Tibial nerve (tissue), 4 donors: ENCODE data around the gene CA10. TPM values are rescaled to one million over a fixed set of nuclear protein-coding genes. Genes with fewer than 3 reads are reported as not detected.

ENCODE experiments used
- DNase-seq, 2 donors: peaks; one replicate each; pipeline ENCODE4 v3.0.0-alpha.2; 2019; ENCODE audit warnings: low spot score in 2 of 2
- H3K27ac ChIP-seq, 4 donors: fragments of 200-600 bp; sonication (generic) in 3 of 4; one replicate each; pipeline ENCODE4 v1.5.1; 2017 to 2019; ENCODE audit warnings: mild to moderate bottlenecking in 1 of 4
- H3K27me3 ChIP-seq, 2 donors: fragments of 200-600 bp; sonication (generic) in 1 of 2; one replicate each; pipeline versions ENCODE4 v1.5.1 to v1.6.0; 2017 to 2019
- H3K36me3 ChIP-seq, 3 donors: fragments of 200-600 bp; sonication (generic); one replicate each; pipeline ENCODE4 v1.5.1; 2018 to 2019
- H3K4me1 ChIP-seq, 4 donors: fragments of 200-600 bp; sonication (generic) in 3 of 4; one replicate each; pipeline ENCODE4 v1.5.1; 2017 to 2019
- H3K4me3 ChIP-seq, 4 donors: fragments of 200-600 bp; sonication (generic) in 3 of 4; one replicate each; pipeline ENCODE4 v1.5.1; 2017 to 2019; ENCODE audit warnings: mild to moderate bottlenecking in 1 of 4, moderate library complexity in 1 of 4
- H3K9me3 ChIP-seq, 4 donors: fragments of 200-600 bp; sonication (generic) in 3 of 4; one replicate each; pipeline ENCODE4 v1.5.1; 2017 to 2019
- CTCF ChIP-seq, 5 experiments: fragments of 200-600 bp in 3 of 5; fragments of 450-650 bp in 2 of 5; sonication (generic) in 3 of 5; IDR thresholded peaks; one replicate each; pipeline ENCODE4 v1.5.1; 2016 to 2019; ENCODE audit warnings: antibody characterized with exemption in 5 of 5, mild to moderate bottlenecking in 3 of 5, moderate library complexity in 2 of 5
- EP300 ChIP-seq, 2 donors: sonication (generic); formaldehyde crosslinking; IDR thresholded peaks; one replicate each; pipeline ENCODE4 v1.6.1; 2017; ENCODE audit warnings: antibody characterized with exemption in 2 of 2, mild to moderate bottlenecking in 1 of 2
- POLR2A ChIP-seq, 2 donors: fragments of 450-650 bp; IDR thresholded peaks; one replicate each; pipeline ENCODE4 v1.6.1; 2017; ENCODE audit warnings: antibody characterized with exemption in 2 of 2, mild to moderate bottlenecking in 2 of 2, moderate library complexity in 2 of 2
- WGBS, 2 donors: methylation state at CpG; one replicate each; pipeline ENCODE4 v1.1.5; 2018; 5-methylcytosine and 5-hydroxymethylcytosine counted together
- total RNA-seq, 4 donors: library from RNA; depleted of rRNA; stranded (reverse); fragments of >200 nt; gene quantifications; one replicate each; pipeline ENCODE4 v1.1.0, GENCODE V29; 2016

CA10 gene
- total RNA-seq, 4 donors from 2014 or later = not detected

- TF ChIP-seq CTCF (IDR thresholded peaks at IDR 0.05) (no peak), EP300 (IDR thresholded peaks at IDR 0.05) (no peak), POLR2A (IDR thresholded peaks at IDR 0.05) (no peak)
- Histone ChIP-seq H3K9me3 (peaks cover 0 to 3% (median 0%) of the 10 kb centered on the region in 4 donors), H3K27ac (no peak overlapping the region), H3K36me3 (no peaks in the 10 kb centered on the region), H3K4me3 (no peak overlapping the region), H3K27me3 (no peaks in the 10 kb centered on the region), H3K4me1 (no peaks in the 10 kb centered on the region)
- no peak for DNase-seq
These were observed 344.0 kb downstream of the CA10 start for GRCh38 chr17:51814521-51814920.

- TF ChIP-seq POLR2A (IDR thresholded peaks at IDR 0.05) (no peak), CTCF (IDR thresholded peaks at IDR 0.05) (no peak), EP300 (IDR thresholded peaks at IDR 0.05) (no peak)
- H3K4me3 ChIP-seq = no peak overlapping the region
- WGBS, 2 donors = 71 to 87% methylated on average over 1 of the region's 1 CpG
- H3K4me1 ChIP-seq = no peaks in the 10 kb centered on the region
- H3K27me3 ChIP-seq = no peaks in the 10 kb centered on the region
- no peak overlapping the region for H3K27ac ChIP-seq
- no peak for DNase-seq
- no peaks in the 10 kb centered on the region for H3K36me3 ChIP-seq
- peaks cover 0 to 3% (median 0%) of the 10 kb centered on the region in 4 donors for H3K9me3 ChIP-seq
These were observed 344.7 kb downstream of the CA10 start for GRCh38 chr17:51813784-51814174.

- 81 to 82% methylated on average over 8 of the region's 8 CpGs for whole genome bisulfite sequencing, 2 donors
These were observed 345.3 kb downstream of the CA10 start for GRCh38 chr17:51813140-51813783.

GRCh38 chr17:51807460-51807859, 351.1 kb downstream of the CA10 start:
- Histone ChIP-seq H3K4me1 (no peaks in the 10 kb centered on the region), H3K36me3 (no peaks in the 10 kb centered on the region), H3K4me3 (no peak overlapping the region), H3K9me3 (peaks cover 0 to 3% (median 0%) of the 10 kb centered on the region in 4 donors), H3K27me3 (no peaks in the 10 kb centered on the region), H3K27ac (no peak overlapping the region)
- DNase-seq = no peak
- 95 to 98% methylated on average over 3 of the region's 3 CpGs for WGBS, 2 donors
- TF ChIP-seq POLR2A (IDR thresholded peaks at IDR 0.05) (no peak), CTCF (IDR thresholded peaks at IDR 0.05) (no peak), EP300 (IDR thresholded peaks at IDR 0.05) (no peak)

More at GRCh38 chr17:51813140-51813783, 345.3 kb downstream of the CA10 start:
- Histone ChIP-seq H3K27me3 (no peaks in the 10 kb centered on the region), H3K9me3 (peaks cover 0 to 3% (median 0%) of the 10 kb centered on the region in 4 donors), H3K36me3 (no peaks in the 10 kb centered on the region), H3K4me1 (no peaks in the 10 kb centered on the region), H3K4me3 (no peak overlapping the region), H3K27ac (no peak overlapping the region)
- DNase-seq = no peak
- no peak for TF ChIP-seq EP300 (IDR thresholded peaks at IDR 0.05)
- TF ChIP-seq CTCF (IDR thresholded peaks at IDR 0.05) = no peak
- TF ChIP-seq POLR2A (IDR thresholded peaks at IDR 0.05) = no peak

GRCh38 chr17:51805765-51806164, 352.7 kb downstream of the CA10 start:
- 85% methylated on average over 1 of the region's 1 CpG for WGBS, 2 donors
- H3K4me3 ChIP-seq = no peak overlapping the region
- no peaks in the 10 kb centered on the region for H3K27me3 ChIP-seq
- no peak for DNase-seq
- TF ChIP-seq CTCF (IDR thresholded peaks at IDR 0.05) (no peak), EP300 (IDR thresholded peaks at IDR 0.05) (no peak), POLR2A (IDR thresholded peaks at IDR 0.05) (no peak)
- H3K27ac ChIP-seq = no peak overlapping the region
- no peaks in the 10 kb centered on the region for H3K4me1 ChIP-seq
- no peaks in the 10 kb centered on the region for H3K9me3 ChIP-seq
- H3K36me3 ChIP-seq = no peaks in the 10 kb centered on the region
